Measurements from ENCODE around the gene SRSF11.

DNA sequence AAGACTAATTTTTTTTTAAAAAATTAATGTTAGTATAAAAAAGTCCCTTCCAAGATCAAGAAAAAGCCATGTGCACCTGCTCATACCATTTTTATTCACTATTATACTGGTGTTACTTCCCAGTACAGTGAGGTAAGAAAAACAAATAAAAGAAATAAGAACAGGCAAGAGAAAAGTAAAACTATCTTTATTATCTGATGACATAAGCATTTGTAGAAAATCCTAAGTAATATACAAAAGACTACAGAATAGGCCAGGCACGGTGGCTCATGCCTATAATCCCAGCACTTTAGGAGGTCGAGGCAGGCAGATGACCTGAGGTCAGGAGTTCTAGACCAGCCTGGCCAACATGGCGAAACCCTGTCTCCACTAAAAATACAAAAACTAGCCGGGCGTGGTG, 65.3 kb downstream of the SRSF11 start:
- TF ChIP-seq, protein P1, sequence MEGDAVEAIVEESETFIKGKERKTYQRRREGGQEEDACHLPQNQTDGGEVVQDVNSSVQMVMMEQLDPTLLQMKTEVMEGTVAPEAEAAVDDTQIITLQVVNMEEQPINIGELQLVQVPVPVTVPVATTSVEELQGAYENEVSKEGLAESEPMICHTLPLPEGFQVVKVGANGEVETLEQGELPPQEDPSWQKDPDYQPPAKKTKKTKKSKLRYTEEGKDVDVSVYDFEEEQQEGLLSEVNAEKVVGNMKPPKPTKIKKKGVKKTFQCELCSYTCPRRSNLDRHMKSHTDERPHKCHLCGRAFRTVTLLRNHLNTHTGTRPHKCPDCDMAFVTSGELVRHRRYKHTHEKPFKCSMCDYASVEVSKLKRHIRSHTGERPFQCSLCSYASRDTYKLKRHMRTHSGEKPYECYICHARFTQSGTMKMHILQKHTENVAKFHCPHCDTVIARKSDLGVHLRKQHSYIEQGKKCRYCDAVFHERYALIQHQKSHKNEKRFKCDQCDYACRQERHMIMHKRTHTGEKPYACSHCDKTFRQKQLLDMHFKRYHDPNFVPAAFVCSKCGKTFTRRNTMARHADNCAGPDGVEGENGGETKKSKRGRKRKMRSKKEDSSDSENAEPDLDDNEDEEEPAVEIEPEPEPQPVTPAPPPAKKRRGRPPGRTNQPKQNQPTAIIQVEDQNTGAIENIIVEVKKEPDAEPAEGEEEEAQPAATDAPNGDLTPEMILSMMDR (IDR thresholded peaks at IDR 0.05) = no peak
- TF ChIP-seq EP300 (IDR thresholded peaks at IDR 0.05) = no peak
